IMR-90 (cell line): ENCODE results near the gene DDX31.

Experiments used
- TF ChIP-seq, protein P1 (sequence below): conservative IDR thresholded peaks from 2 replicates; pipeline ENCODE4 v1.5.1; 2012; ENCODE audit warnings: mild to moderate bottlenecking, low read depth, low read length, improper control_type of control experiment
- TF ChIP-seq, protein P2 (sequence below): fragments of 150-350 bp; IDR thresholded peaks from 2 replicates; pipeline ENCODE4 v1.6.1; 2017; ENCODE audit warnings: mild to moderate bottlenecking, antibody characterized with exemption, low read length, low read depth

DNA sequence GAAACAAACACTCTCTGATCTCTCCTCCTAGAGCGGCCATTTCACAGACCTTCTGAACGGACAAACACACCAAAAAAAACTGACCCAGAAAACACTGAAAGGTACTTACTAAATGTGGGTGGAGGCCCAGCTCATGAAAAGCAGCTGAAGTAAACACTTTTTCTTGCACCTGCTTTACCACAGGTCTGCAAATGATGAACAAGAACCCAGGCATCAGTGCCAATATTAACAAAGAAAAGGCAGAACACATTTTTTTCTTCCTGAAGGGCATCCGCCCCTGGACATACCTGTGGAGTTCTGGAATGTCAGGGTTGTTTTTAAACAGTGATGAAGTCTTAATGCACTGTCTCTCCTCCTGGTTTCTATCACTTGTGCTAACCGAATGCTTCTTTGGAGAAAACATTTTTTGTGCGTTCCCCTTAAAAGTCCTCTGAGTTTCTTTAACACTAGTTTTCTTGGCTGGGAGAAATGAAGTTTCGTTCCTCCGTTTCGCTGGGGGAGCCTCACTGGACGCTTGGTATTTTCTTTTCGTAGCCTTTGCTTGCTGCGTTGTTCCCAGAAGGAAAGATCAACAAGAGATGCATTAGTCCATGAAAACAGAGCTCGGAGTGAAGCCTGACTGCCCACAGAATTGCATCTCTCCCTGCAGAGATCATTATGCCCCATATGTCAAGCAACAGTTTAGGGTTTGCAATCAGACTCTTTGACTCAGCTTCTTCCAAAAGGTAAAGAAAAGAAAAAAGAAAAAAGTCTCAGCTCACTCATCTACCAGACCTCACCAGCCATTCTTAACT is 7.4 kb downstream of the DDX31 start:
- TF ChIP-seq, protein P1, sequence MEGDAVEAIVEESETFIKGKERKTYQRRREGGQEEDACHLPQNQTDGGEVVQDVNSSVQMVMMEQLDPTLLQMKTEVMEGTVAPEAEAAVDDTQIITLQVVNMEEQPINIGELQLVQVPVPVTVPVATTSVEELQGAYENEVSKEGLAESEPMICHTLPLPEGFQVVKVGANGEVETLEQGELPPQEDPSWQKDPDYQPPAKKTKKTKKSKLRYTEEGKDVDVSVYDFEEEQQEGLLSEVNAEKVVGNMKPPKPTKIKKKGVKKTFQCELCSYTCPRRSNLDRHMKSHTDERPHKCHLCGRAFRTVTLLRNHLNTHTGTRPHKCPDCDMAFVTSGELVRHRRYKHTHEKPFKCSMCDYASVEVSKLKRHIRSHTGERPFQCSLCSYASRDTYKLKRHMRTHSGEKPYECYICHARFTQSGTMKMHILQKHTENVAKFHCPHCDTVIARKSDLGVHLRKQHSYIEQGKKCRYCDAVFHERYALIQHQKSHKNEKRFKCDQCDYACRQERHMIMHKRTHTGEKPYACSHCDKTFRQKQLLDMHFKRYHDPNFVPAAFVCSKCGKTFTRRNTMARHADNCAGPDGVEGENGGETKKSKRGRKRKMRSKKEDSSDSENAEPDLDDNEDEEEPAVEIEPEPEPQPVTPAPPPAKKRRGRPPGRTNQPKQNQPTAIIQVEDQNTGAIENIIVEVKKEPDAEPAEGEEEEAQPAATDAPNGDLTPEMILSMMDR, result no peak
- TF ChIP-seq, protein P2, sequence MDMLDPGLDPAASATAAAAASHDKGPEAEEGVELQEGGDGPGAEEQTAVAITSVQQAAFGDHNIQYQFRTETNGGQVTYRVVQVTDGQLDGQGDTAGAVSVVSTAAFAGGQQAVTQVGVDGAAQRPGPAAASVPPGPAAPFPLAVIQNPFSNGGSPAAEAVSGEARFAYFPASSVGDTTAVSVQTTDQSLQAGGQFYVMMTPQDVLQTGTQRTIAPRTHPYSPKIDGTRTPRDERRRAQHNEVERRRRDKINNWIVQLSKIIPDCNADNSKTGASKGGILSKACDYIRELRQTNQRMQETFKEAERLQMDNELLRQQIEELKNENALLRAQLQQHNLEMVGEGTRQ, result no peak
